Right renal cortex interstitium (tissue), 3 donors: ENCODE data around the gene PPEF1. TPM values are rescaled to one million over a fixed set of nuclear protein-coding genes. Genes with fewer than 3 reads are reported as not detected.
"Not testable (repeated sequence)": the region's sequence is repeated elsewhere in the genome, so short reads cannot be mapped to it uniquely, and the experiment has no call there.

Source experiments
- DNase-seq, 3 donors: peaks; one replicate each; pipeline ENCODE4 v3.0.0-alpha.2; 2013; ENCODE audit warnings: low read depth in 3 of 3, low spot score in 2 of 3
- polyA plus RNA-seq, 3 donors: library from polyadenylated mRNA; unstranded; fragments of 120-200 nt; gene quantifications; one replicate each; pipeline ENCODE4 v1.2.1, GENCODE V29; 2013; ENCODE audit not compliant: insufficient read length in 3 of 3

The PPEF1 gene
- polyA plus RNA-seq, 3 donors: 0.43 to 0.58 (median 0.49) TPM

DNA sequence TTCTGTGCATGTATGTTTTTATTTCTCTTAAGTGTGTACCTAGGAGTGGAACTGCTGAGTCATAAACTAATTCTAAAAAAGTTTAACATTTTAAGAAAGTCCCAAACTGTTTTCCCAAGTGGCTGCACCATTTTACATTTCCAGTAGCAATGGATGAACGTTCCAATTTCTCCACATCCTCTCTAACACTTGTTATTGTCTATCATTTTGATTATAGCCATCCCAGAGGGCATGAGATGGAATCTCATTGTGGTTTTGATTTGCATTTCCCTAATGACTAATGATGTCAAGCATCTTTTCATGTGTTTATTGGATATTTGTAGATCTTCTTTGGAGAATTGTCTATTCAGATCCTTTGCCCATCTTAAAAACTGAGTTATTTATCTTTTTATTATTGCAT, 82.5 kb downstream of the PPEF1 start:
- no peak for DNase-seq

DNA sequence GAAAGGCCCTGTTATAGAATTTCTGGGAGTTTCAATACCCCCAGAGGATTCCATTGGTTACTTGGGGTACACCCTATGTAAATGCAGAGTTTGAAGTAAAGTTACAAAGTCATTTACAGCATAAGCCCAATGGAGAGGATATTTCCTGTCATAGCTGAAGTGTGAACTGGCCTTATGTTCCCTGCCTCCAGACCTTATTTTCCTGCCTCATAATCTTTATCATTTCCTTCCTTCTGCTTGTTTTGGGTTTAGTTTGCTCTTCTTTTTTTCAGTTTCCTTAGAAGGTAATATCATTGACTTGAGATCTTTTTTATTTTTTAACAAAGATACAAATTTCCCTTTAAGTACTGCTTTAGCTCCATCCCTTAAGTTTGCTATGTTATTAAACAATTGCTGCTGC, 85.4 kb downstream of the PPEF1 start:
- no peak for DNase-seq

DNA sequence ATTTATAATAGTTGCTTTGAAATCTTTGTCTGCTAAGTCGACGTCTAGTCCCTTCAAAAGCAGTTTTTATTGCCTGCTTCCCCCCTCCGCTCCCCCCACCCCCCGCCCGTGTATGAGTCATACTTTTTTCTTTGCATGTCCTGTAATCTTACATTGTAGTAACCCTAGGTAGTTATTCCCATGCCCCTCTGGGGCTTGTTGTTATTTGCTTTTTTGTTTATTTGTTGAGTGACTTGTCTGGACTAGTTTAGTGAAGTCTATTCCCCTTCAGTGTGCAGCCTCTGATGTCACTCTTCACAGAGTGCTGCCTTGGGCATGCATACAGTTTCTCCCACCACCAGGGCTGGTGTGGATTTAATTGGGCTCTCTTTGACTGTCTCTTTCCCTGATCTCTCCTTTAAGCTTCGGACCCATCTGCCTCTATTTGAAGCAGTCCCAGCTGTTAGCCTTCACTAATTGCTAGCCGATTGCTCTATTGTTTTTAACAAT, 86.2 kb downstream of the PPEF1 start:
- DNase-seq: no peak

DNA sequence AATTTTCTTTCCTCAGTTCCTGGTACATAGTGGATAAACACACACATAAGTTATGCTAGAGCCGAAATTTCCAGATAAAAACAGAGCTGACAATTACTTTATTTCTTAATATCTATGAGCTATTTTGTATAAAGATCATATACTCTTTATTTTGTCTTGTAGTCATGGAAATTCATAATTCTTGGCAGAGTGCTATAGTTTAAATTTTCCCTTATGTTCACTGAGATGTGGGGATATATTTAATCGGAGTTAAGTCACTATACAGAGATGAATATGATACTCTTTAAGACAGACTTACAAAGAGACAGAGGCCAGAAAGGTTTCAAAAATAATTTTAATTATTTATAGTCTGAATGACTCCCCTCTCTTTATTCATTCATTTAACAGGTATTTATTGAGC, 89.7 kb downstream of the PPEF1 start:
- no peak for DNase-seq

DNA sequence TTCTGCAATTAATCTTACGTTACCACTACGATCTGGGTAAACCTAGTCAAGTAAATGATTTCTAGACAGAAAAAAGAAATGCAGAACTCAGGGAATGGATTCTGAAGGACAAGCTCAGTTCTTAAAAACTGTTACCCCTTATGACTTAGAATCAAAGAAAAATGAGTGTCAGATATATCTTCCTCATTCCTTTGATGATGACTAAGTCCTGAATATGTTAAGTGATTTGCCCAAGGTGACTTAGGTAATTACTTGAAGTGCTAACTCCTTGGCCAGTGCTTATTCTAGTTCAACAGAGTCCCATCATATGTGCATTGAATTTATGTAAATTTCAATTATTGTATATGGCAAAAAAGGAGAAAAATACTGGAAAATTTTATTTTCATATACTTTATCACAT, 92.5 kb downstream of the PPEF1 start:
- DNase-seq: no peak

DNA sequence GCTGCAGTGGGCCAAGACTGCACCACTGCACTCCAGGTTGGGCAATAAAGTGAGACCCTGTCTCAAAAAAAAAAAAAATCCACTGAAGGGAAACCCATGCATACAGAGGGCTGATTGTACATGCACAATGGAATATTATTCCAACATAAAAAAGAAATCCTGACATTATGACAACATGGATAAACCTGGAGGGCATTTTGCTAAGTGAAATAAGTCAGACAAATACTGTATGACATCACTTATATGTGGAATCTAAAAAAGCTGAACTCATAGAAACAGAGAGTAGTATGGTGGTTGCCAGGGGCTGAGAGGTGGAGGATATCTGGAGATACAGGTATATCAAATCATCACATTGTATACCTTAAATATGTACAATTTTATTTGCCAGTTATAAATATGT, 102.2 kb downstream of the PPEF1 start:
- DNase-seq: no peak

DNA sequence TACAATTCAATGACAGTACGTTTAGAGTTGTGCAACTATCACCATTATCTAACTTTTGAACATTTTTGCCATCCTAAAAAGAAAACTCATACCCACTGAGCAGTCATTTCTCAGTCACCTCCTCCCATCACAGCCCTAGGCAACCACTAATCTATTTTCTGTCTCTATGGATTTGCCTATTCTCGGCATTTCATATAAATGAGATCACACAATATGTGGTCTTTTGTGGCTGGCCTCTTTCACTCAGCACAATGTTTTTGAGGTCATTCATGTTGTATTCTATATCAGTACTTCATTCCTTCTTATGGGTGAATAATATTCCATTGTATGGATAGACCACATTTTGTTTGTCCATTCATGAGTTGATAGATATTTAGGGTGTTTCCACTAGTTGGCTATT, 103.0 kb downstream of the PPEF1 start:
- DNase-seq: no peak

DNA sequence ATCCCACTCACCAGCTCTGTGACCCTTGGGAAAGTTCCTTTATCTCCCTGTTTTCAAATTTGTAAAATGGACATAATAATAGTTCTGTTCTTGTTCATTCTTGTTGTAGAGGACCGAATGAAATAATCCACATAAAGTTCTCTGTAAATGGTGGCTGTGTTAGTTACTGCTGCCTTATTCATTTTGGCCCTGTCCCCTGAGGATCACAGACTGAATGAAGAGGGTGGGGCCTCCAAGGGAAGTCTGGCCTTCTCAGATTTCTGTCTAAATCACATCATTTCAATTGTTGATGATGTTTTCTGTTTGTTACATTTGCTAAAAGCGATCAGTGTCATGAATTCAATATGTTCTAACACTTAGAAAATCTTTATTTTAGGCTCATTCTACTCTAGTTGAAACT, 117.9 kb downstream of the PPEF1 start:
- DNase-seq: no peak

DNA sequence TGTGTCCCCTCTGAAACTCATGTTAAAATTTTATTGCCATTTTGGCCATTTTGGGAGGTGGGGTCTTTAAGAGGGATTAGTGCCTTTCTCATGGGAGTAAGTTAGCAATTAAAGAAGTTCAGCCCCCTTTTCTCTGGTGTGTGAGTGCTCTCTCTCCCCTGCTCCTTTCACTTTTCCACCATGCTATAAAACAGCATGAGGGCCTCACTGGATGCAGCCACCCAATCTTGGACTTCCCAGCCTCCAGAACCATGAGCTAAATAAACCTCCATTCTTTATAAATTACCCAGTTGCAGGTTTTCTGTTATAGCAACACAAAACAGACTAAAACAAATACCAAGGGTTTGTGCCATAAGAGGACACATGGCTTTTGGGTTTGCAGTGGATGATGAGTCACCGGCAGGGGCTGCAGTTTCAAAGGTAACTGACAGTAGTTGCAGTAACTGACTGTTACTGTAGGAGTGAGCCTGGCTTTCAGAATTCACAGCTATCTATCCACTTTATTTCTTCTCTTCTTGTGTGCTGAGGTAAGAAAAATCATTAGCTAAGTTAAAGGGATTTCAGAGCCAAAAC, 121.5 kb downstream of the PPEF1 start:
- no peak for DNase-seq

DNA sequence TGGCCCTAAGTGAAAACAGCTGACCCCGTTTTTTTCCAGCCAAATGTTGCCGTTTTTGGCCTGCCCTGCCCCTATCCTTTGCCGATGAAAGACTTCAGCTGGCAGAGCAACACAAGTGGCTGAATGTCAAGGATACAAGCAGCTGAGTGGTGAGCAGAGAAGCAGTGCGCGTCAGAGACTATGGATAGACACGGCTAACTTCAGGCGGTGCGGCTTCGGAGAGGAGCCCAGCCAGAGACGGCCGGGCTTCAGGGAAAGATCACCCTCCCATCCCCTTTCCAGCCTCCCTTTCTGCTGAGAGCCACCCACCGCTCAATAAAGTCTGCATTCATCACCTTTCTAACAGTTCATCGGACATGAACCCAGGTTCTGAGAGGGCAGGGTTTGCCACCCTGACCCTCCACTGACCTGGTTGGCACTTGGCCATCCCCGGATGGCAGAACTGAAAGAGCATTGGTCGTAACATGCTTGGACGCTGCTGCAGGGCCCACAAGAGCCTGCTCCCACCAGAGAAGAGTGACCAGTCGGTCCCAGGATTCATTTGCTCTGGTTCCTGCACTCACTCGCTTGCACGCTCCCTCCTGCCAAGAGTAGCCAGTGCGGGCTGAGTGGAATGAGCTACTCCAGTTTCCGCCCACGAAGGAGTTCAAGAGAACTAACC, 125.8 kb downstream of the PPEF1 start:
- DNase-seq: no peak

DNA sequence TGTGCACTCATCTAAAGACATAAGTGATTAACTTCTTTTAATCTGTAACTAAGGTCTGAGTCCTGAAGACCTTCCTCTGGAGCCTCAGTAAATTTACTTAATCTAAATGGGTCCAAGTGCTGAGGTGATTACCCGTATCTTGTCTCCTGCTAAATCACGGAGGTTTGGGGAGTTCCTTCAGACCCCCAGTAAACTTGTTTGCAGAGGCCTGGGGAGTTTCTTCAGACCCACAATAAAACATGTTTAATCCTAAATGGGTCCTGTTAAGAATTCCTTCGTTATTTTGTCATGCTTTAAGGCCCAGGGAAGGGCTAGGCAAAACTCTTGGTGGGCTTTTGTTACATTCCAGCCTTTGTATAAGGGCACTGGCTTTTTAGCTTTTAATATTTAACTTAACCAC, 140.5 kb downstream of the PPEF1 start:
- not testable (repeated sequence) for DNase-seq

DNA sequence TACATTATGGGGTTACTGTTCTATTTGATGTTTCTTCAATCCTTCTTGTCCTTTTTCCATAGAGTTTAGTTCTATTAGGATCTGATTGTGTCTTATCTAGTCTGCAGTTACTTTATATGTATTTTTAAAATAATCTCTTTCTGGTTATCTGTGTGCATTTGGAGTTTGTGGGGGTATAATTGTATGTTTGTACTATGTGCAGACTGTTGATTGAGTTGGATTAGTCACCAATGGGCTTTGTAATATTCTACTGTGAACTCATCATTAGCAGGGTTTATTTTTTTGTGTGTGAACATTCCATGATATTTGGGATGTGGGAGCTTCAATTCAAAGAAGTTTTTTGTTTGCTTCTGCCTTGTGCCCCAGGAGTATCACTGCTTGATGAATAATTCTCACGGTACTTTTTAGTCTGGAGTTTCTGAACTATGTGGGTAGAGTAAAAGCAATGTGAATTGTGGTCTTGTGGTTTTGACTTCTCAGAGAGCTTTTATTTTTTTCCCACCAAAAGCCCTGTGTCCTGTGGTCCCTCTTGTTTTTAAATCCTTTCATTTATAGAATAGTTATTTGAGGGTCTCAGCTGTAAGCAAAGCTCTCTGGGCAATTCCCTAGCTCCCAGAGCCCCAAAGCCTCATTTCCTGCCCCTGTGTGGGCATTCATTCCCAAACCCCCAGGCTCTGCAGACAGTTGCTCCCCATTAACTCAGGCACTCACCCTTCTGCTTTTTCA, 148.6 kb downstream of the PPEF1 start:
- DNase-seq: no peak

DNA sequence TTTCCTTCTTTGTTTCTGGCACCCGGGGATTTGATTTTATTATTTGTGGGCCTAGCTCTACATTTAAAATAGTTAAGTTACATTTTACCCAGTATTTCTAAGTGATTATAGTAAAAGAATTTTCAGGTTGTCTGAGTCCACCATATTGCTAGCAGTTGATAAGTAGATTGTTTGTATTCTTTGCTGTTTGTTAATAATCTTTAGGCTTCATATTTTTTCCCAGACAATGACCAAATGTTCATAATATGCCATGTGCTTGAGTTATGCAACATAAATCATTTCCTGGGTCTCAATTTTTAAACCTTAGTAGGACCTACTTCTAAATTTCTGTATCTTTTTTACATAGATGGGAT, 149.2 kb downstream of the PPEF1 start:
- DNase-seq: no peak

DNA sequence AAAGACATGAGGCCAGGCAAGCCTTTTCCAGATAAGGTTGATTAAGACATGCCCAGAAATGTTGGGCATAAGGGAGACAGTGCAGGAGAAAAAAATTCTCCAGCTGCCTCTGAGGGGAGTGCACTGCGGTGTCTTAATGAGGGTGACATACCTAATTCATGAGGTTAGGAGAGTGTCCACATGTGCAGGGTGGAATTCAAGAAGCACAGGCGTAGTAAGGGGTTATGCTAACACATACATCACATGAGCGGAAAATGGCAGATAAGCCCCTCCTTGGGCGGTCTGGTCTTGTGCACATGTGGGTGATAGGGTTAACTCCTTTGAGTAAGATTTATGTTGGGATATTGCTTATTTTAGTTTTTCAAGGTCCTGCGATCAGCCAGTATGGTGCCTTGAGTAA, 154.1 kb downstream of the PPEF1 start:
- DNase-seq: no peak

DNA sequence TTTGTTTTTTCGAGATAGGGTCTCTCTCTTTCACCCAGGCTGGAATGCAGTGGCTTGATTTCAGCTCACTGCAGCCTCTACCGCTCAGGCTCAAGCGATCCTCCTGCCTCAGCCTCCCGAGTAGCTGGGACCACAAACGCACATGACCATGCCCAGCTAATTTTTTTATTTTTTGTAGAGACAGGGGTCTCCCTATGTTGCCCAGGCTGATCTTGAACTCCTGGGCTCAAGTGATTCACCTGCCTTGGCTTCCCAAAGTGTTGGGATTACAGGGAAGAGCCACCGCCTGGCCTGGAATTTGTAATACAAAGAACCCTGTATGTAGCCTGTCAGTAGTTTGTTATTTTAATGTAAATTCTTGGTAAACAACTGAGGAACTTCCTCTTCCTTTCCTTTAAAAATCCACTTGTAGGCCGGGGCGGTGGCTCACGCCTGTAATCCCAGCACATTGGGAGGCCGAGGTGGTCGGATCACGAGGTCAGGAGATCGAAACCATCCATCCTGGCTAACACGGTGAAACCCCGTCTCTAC, 157.0 kb downstream of the PPEF1 start:
- no peak for DNase-seq

DNA sequence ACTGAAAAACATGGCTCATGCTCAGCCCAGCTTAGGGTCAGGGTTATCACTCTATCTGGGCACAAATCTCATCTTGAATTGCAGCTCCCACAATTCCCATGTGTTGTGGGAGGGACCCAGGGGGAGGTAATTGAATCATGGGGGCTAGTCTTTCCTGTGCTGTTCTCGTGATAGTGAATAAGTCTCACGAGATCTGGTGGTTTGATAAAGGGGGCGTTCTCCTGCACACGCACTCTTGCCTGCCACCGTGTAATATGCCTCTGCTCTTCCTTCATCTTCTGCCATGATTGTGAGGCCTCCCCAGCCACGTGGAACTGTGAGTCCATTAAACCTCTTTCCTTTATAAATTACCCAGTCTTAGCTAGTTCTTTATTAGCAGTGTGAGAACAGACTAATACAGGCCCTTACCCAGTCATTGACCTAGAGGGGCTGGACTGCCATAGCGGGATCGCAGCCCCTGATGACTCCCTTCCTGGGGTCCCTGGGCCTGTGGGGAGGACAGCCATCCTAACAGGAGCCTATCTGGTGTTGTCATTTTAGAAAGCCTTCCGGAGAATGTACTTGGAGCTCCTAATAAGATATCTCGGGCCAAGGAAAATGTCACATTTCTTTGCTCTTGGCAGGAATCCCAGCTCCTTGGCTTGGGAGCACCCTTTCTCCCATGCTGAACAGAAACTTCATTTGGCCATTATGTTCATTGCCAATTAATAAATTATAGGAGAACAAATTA, 163.9 kb downstream of the PPEF1 start:
- no peak for DNase-seq

DNA sequence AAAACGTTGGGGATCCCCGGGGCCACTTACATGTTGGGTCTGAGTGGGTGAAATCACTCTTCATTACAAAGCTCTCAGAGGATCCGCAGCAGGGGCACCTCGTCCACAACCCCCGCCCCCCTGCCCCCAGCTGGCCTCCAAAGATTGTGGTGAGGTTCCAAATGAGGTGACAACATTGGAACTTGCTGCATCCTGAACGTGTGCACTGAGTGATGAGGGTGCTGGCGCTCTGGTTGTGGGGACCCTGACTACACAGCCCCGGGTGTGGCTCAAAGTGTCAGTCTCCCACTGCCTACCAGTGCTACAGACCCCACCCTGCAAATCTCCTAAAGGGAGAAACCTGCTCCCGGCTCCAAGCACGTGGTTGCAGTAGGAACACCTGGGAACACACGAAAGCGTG, 164.5 kb downstream of the PPEF1 start:
- no peak for DNase-seq

DNA sequence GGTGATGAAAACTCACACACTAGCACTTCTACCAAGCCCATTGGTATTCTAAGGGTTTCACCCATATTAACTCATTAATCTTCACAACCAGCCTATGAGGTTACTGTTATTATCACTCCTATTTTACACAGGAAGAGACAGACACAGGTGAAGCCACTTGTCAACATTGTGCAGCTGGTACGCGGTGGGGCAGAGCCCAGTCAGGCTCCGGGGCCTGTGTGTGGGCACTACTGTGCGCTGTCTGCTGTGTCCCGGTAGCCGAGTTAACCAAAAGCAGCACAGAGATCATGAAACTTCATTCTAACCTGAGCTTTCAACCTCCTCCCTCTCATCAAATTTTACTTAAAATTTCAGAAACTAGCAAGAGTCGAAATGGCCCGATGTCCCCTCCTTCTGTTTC, 165.2 kb downstream of the PPEF1 start:
- DNase-seq: no peak

DNA sequence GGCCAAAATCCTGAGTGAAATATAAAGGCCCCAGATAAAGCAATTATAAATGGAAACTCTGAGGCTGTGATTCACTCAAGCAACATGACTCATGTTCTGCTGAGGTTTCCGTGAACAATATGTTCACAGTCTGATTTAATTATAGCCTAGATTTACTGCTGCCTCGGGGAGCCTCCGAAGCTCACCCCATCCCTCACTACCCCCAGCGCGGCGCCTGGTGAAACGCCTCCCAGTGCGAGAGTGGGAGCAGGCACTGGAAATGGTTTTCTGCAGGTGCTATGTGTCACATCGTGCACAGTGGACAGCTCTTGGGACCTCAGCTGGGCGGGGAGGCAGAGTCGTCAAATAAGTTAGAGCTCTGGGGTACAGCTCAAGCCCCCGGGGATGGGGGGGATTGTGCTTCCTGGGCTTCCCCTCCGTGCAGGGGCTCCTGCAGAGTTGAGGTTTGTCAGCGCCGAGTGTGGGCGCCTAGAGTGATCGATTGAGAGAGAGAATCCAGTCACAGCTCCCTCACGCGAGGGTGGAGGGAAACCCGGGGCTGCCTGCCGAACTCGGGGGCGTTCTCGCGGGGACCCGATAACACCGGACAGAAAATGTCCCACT, 165.8 kb downstream of the PPEF1 start:
- DNase-seq: no peak

DNA sequence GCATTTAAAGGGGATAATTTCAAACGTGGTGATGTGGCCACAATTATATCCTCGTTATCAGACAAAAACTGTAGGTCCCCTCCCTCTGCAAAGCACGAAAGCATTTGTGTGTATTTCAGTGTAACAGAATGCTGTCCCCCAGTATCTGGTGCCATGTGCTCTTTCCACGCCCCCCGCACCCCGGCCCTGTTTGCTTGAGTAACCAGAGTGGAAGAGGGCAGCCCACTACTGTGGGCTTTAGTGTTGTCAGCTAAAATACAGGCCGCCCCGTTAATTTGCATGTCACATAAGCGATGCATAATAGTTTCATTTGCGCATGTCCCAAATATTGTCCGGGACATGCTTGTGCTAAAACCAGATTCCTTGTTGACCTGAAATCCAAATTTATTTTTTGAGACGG, 166.4 kb downstream of the PPEF1 start:
- DNase-seq: no peak
